ENCODE measurements around the gene HNRNPLL. TPM values are rescaled to one million over a fixed set of nuclear protein-coding genes. Genes with fewer than 3 reads are reported as not detected.

The HNRNPLL gene
- total and polyA plus RNA-seq, 2 of the 13 experiments (the other 11 are each of a cell fraction or from before 2014, with no cell fraction given): 49.4 to 103 TPM

DNA sequence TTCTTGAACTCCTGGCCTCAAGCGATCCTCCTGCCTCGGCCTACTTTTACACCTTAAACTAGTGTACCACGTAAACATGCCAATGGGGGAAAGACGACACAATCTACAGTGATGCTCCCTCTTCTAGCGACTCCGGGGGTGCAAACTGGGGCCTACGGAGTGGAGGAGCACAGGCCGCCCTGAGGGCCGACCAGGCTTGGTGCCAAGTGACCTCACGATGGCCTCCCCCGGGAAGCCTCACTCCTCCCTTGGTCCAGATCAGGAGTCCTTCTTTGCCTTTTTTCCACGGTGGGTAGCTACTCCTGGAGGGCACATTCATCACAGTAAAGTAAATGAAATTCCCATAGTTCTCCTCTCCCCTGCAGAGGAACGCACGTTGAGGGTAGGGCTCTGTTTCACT lies 73.5 kb downstream of the HNRNPLL start (continued):
- TF ChIP-seq, protein P1, sequence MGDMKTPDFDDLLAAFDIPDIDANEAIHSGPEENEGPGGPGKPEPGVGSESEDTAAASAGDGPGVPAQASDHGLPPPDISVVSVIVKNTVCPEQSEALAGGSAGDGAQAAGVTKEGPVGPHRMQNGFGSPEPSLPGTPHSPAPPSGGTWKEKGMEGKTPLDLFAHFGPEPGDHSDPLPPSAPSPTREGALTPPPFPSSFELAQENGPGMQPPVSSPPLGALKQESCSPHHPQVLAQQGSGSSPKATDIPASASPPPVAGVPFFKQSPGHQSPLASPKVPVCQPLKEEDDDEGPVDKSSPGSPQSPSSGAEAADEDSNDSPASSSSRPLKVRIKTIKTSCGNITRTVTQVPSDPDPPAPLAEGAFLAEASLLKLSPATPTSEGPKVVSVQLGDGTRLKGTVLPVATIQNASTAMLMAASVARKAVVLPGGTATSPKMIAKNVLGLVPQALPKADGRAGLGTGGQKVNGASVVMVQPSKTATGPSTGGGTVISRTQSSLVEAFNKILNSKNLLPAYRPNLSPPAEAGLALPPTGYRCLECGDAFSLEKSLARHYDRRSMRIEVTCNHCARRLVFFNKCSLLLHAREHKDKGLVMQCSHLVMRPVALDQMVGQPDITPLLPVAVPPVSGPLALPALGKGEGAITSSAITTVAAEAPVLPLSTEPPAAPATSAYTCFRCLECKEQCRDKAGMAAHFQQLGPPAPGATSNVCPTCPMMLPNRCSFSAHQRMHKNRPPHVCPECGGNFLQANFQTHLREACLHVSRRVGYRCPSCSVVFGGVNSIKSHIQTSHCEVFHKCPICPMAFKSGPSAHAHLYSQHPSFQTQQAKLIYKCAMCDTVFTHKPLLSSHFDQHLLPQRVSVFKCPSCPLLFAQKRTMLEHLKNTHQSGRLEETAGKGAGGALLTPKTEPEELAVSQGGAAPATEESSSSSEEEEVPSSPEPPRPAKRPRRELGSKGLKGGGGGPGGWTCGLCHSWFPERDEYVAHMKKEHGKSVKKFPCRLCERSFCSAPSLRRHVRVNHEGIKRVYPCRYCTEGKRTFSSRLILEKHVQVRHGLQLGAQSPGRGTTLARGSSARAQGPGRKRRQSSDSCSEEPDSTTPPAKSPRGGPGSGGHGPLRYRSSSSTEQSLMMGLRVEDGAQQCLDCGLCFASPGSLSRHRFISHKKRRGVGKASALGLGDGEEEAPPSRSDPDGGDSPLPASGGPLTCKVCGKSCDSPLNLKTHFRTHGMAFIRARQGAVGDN (CRISPR knock-in tag; IDR thresholded peaks at IDR 0.05): peak; percentile 44
- TF ChIP-seq, protein P2, sequence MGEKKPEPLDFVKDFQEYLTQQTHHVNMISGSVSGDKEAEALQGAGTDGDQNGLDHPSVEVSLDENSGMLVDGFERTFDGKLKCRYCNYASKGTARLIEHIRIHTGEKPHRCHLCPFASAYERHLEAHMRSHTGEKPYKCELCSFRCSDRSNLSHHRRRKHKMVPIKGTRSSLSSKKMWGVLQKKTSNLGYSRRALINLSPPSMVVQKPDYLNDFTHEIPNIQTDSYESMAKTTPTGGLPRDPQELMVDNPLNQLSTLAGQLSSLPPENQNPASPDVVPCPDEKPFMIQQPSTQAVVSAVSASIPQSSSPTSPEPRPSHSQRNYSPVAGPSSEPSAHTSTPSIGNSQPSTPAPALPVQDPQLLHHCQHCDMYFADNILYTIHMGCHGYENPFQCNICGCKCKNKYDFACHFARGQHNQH (CRISPR knock-in tag; IDR thresholded peaks at IDR 0.05): no peak
- TF ChIP-seq ZMAT3 (CRISPR knock-in tag; conservative IDR thresholded peaks at IDR 0.05) (no peak), PPARG (CRISPR knock-in tag; conservative IDR thresholded peaks at IDR 0.05) (no peak), ZFX (CRISPR knock-in tag; IDR thresholded peaks at IDR 0.05; ENCODE audit: low read depth) (peak; percentile 44), ZBTB21 (CRISPR knock-in tag; IDR thresholded peaks at IDR 0.05) (no peak), ZNF10 (CRISPR knock-in tag; IDR thresholded peaks at IDR 0.05; ENCODE audit: borderline replicate concordance, low read depth) (no peak), AHR (CRISPR knock-in tag; IDR thresholded peaks at IDR 0.05) (no peak), SRF (IDR thresholded peaks at IDR 0.05; ENCODE audit: low read depth, low read length) (no peak), REXO4 (CRISPR knock-in tag; IDR thresholded peaks at IDR 0.05; ENCODE audit: borderline replicate concordance) (no peak), HNRNPLL (IDR thresholded peaks at IDR 0.05; ENCODE audit: low read depth, low read length, poor library complexity, severe bottlenecking) (no peak), ERF (CRISPR knock-in tag; IDR thresholded peaks at IDR 0.05) (no peak), HNRNPUL1 (IDR thresholded peaks at IDR 0.05; ENCODE audit: low read depth, low read length) (no peak), ZNF510 (CRISPR knock-in tag; IDR thresholded peaks at IDR 0.05; ENCODE audit: low read depth) (no peak), CBX2 (IDR thresholded peaks at IDR 0.05; ENCODE audit: low read depth, low read length) (no peak), CBX2 (CRISPR knock-in tag; IDR thresholded peaks at IDR 0.05; ENCODE audit: low read depth) (0 out of 2 replicates have a peak, but pooled peaks have one; percentile 25)
- TF ChIP-seq, protein P3, sequence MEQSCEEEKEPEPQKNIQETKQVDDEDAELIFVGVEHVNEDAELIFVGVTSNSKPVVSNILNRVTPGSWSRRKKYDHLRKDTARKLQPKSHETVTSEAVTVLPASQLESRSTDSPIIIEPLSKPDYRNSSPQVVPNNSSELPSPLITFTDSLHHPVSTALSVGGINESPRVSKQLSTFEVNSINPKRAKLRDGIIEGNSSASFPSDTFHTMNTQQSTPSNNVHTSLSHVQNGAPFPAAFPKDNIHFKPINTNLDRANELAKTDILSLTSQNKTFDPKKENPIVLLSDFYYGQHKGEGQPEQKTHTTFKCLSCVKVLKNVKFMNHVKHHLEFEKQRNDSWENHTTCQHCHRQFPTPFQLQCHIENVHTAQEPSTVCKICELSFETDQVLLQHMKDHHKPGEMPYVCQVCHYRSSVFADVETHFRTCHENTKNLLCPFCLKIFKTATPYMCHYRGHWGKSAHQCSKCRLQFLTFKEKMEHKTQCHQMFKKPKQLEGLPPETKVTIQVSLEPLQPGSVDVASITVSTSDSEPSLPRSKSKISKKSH (CRISPR knock-in tag; IDR thresholded peaks at IDR 0.05; ENCODE audit: borderline replicate concordance): no peak
- TF ChIP-seq, protein P4, sequence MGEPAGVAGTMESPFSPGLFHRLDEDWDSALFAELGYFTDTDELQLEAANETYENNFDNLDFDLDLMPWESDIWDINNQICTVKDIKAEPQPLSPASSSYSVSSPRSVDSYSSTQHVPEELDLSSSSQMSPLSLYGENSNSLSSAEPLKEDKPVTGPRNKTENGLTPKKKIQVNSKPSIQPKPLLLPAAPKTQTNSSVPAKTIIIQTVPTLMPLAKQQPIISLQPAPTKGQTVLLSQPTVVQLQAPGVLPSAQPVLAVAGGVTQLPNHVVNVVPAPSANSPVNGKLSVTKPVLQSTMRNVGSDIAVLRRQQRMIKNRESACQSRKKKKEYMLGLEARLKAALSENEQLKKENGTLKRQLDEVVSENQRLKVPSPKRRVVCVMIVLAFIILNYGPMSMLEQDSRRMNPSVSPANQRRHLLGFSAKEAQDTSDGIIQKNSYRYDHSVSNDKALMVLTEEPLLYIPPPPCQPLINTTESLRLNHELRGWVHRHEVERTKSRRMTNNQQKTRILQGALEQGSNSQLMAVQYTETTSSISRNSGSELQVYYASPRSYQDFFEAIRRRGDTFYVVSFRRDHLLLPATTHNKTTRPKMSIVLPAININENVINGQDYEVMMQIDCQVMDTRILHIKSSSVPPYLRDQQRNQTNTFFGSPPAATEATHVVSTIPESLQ (CRISPR knock-in tag; conservative IDR thresholded peaks at IDR 0.05): no peak
- TF ChIP-seq, protein P5, sequence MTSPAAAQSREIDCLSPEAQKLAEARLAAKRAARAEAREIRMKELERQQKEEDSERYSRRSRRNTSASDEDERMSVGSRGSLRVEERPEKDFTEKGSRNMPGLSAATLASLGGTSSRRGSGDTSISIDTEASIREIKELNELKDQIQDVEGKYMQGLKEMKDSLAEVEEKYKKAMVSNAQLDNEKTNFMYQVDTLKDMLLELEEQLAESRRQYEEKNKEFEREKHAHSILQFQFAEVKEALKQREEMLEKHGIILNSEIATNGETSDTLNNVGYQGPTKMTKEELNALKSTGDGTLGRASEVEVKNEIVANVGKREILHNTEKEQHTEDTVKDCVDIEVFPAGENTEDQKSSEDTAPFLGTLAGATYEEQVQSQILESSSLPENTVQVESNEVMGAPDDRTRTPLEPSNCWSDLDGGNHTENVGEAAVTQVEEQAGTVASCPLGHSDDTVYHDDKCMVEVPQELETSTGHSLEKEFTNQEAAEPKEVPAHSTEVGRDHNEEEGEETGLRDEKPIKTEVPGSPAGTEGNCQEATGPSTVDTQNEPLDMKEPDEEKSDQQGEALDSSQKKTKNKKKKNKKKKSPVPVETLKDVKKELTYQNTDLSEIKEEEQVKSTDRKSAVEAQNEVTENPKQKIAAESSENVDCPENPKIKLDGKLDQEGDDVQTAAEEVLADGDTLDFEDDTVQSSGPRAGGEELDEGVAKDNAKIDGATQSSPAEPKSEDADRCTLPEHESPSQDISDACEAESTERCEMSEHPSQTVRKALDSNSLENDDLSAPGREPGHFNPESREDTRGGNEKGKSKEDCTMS (CRISPR knock-in tag; conservative IDR thresholded peaks at IDR 0.05): no peak
